Stimulated activated CD8-positive, alpha-beta memory T cell treated with anti-CD3 and anti-CD28 coated beads, Interleukin-2, amount 100 ng/mL, for 1 hour (primary cell): ENCODE data around the gene MARK4.
"Not testable (repeated sequence)": the region's sequence is repeated elsewhere in the genome, so short reads cannot be mapped to it uniquely, and the experiment has no call there.

Source experiments
- DNase-seq, 2 donors: peaks; one replicate each; pipeline ENCODE4 v3.0.0-alpha.2; 2020; ENCODE audit warnings: low read depth in 2 of 2

MARK4 gene

DNA sequence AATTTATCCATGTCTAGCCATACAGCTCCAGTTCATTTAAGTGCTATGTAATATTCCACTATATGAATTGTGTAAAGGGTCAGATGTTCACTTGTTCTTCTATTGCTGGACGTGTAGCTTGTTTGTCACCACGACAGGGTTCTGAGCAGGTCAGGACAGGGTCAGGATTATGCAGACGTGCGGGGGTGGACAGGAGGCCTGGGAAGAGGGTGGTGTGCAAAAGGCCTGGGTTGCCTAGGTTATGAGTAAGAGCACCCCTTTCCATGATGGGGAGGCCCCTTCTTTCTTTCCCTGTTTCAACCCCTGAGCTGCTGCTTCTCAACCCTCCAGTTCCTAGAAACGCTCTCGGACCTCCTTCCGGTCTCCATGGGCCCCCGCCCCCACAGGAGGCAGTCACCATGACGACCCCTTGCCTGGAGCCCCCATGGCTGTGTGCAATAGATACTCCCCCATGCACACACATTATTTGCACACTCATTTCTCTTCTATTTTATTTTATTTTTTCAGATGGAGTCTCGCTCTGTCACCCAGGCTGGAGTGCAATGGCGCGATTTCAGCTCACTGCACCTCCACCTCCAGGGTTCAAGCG, 7.8 kb upstream of the MARK4 start:
- DNase-seq = no peak

DNA sequence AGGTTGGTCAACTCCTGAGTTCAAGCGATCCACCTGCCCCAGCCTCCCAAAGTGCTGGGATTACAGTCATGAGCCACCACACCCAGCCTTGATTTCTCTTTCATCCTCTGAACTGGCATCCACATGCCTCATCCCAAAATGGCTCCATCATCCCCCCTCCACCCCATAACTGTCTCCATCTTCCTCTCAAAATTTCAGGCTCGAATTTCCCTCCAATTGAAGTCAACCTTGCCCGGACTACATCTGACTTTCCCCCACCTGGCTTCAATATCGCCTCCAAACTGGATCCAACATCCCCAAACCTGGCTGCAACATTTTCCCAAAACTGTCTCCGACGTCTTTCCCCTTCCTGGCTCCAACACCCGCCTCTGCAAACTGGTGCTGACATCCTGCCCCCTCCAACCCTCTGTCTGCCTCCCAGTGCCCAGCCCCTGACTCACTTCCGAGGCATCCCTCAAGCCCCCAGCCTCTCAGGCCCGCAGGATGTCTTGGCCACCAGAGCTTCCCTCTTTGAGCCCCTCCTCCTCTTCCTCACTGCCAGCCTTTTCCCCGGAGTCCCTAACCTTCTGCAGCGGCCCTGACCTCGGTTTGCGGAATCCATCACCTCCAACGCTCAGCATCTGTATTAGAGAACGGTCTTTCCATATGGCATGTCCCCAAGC, 6.8 kb upstream of the MARK4 start:
- no peak for DNase-seq

DNA sequence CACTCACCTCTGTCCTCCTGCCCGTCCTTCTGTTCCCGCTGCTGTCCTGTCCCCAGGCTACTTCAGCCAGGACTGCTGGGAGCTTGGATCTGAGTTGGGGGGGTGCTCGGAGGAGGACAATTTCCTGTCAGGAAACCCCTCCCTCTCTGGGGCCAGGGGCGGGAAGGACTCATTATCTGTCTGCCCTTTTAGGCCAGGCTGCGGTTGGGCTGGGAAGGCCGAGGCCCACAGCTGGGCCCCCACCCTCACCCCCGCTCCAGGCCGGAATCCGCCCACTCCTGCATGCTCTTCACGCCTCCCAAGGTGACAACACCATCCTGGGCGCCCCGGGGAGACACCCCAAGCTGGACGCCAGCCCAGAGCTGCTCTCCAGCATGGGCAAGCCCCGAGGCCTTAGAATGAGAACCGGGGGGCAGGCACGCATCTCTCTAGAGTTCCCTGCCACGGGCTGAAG, 5.7 kb upstream of the MARK4 start, which contains the start of gene EXOC3L2:
Gene EXOC3L2 (minus strand): TSS at position 74 of the 454 bp plus-strand sequence. CDS start 6,362 bp downstream, outside the sequence.
- no peak for DNase-seq

DNA sequence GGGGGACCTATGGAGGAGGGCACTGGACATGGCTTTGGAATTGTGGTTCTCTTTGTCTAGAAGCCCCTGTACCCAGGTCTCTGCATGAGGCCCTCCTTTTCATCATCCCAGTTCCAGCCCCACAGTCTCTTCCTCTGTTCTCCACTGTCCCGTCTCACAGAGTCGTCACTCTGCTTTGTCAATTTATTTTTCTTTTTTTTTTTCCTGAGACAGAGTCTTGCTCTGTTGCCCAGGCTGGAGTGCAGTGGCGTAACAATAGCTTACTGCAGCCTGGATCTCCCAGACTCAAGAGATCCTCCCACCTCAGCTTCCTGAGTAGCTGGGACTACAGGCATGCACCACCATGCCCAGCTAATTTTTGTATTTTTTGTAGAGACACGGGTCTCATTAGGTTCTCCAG, 5.2 kb upstream of the MARK4 start:
- DNase-seq = no peak

DNA sequence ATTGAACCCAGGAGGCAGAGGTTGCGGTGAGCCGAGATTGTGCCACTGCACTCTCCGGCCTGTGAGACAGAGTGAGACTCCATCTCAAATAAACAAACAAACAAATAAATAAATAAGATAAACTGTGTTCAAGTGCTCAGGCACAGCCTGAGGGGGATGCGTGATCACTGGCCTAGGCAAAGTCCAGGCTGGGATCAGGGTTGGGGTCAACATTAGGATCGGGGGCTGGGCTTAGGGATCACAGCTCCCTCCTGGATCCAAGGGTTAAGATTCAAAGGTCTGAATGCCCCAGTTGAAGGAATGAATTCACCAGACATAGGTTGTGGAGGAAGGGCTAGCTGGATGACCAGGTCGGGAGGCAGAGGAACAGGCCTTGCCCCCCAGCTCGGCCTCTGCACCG, 3.9 kb upstream of the MARK4 start:
- no peak for DNase-seq

DNA sequence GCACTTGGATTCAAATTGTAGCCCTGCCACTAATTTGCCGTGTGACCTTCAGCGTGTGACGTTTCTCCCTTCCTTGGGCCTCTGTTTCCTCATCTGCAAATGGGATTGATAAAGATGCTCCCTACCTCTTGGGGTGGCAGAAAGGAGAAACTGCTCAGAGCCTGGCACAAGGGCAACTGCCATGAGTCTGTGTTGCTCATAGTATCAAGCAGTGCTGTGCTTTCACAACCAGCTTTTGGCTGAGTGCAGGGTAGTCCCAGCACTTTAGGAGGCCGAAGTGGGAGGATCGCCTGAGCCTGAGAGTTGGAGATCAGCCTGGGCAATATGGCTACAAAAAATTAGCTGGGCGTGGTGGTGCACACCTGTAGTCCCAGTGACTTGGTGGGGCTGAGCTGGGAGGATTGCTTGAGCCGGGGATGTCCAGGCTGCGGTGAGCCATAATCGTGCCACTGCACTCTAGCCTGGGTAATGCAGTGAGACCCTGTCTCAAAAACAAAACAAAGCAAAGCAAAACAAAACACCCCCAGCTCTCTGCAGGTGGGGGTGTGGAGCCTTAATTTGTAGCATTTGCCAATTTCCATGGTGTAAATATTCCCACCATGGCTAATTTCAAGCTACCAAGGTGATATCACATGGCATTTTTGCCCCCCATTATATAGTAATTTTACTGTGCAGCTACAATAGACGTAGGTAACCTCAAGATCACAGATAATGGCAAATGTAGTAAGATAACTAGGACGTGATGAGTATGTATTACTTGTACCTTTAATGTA, 1.6 kb upstream of the MARK4 start:
- no peak for DNase-seq

DNA sequence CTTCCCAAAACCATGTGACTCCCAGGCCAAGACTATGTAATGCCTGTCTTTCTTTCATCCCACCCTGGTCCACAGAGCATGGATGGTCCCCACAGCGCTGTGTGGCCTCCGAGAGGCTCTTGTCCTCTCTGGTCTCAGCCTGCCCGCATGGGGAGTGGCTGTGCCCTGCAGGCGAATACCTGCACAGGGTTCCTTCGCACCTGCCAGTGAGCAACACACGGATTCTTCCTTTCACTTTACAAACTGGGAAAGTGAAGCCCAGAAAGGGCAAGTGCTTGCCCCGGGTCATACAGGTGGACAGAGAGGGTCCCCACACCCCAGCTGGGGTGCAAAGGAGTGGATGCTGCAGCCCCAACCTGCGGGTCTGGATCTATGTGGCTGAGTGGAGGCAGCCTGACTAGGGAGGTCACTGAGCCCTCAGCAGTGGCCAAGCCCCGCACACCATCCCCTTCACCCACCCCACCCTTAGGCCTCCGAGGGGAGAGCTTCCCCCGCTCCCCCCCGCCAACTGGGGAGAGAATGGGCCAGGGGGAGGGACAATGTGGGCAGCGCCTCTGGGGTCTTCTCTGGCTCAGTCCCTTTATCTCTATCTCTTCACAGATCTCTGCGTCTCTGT, 747 bp upstream of the MARK4 start:
- no peak for DNase-seq

DNA sequence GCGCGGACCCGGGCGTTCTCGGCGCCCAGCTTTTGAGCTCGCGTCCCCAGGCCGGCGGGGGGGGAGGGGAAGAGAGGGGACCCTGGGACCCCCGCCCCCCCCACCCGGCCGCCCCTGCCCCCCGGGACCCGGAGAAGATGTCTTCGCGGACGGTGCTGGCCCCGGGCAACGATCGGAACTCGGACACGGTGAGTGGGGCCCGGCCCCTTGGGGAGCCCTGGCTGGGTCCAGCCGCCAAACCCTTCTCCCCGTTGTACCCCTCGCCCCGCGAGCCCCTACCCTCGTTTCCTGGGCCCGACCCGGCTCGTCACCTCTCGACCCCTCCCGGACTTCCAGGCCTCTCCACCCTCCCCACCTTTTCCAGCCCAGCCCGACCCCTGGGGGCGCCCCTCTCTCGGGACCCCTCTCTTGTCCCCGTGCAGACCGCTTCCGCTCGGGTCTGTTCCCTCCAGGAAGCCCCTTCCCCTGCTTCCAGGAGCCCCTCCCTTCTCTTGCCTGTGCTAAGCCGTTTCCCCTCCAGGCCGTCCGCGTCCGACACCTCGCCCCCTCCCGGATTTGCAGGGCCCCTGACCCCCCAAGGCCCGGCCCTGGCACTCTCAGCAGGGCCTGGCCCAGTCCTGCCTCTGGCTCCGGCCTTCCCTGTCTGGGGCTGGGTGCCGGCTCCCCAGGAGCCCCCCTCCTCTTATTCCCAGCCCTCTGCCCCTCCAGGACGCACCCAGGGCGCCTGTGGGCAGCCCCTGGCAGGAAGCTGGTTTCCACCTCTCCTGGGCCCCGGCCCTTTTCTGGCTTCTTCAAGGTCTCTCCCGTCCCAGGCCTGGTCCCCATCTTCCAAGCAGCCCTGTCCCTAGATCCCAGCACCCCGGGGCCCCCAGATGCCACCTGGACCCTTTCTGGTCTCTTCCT, 632 bp downstream of the MARK4 start:
- no peak for DNase-seq

DNA sequence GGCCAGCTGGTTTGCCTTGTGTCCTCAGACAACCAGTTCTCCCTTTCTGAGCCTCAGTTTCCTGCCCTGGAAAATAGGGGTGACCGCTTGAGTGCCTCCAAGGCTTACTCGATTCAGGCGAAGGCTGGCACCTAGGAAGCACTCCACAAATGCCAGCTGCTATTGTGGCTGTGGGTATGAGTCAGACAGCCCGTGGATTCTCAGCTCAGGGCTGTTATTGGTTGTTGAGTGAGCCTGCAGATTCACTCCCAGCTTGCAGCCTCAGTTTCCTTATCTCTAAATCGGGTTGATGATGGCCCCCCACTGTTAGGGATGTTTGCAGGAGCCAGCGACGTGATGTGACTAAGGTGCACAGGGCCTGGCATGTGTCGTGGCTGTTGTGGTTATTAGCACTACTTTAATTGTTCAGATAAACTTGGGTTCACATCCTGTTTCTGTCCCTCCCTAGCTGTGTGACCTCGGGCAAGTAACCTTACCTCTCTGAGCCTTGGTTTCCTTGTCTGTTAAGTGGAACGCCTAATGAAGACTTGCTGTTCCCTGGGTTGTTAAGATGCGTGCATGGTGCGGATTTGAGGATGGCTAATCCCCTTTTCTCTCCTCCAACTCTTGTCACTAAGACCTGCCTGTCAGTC, 2.4 kb downstream of the MARK4 start:
- DNase-seq = no peak

DNA sequence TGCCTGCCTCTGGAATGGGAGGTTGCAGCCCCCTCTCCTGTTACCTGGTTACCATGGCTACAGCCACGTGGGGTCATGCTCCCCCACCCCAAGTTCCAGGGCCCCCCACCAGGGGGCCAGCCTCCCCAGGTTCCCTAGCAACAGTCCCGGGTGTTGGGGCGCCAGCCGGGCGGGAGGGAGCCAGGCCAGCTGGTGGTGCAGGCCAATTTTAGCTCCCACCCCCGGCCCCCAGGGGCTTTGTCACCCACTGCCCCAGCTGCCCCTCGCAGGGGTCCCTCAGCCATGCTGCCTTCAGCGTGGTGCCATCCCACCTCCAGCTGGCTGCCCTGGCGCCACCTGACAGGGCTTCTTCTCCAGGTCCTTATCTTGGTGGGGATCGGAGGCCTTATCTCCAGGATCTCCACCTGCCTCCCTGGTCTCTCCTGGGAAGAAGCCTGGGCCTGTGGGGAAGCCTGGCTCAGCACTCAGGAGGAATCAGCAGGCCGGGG, 3.0 kb downstream of the MARK4 start:
- DNase-seq = no peak

DNA sequence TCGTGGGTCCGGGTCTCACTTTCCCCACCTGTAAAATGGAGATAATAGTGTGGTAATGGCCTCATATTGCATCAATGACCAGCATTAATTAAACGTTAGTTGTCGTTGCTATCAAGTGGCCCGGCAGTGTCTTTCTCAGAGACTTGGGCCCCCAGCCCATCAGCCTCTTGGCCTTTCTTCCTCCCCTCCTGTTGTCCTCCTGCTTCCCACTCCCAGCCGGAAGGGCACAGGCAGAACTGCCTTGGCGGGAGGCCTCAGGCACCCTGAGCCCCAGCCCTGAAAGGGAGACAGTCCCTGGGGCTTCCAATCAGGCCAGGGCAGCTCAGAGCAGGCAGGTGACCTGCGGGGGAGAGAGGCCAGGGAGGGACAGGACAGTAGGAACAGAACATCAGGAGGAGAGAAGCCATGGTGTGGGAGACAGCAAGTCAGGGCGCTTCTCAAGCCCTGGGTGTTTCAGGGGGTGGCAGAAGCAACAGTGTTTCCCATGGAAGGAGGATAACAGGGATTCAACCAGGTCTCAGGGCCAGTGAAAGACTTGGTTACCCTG, 4.6 kb downstream of the MARK4 start:
- DNase-seq = no peak

DNA sequence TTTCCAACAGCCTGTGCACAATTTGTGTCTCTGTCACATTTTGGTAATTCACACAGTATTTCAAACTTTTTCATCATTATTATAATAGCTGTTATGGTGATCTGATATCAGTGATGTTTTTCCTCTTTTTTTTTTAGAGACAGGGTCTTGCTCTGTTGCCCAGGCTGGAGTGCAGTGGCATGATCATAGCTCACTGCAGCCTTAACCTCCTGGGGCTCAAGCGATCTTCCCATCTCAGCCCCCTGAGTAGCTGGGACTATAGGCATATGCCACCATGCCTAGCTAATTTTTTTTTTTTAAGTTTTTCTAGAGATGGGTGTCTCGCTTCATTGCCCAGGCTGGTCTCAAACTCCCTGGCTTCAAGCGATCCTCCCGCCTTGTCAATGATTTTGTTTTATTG, 5.8 kb downstream of the MARK4 start:
- DNase-seq = no peak

DNA sequence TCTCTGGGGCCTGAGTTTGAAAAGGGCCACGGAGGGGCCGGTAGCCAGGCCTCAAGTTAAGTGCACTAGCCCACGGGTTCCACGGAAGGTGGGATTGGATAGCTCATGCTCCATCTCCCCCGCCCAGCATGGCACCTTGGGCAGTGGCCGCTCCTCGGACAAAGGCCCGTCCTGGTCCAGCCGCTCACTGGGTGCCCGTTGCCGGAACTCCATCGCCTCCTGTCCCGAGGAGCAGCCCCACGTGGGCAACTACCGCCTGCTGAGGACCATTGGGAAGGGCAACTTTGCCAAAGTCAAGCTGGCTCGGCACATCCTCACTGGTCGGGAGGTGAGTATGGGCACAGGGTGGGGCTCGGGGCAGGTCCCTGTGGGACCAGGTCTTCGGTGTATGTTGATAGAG, 7.8 kb downstream of the MARK4 start:
- no peak for DNase-seq

DNA sequence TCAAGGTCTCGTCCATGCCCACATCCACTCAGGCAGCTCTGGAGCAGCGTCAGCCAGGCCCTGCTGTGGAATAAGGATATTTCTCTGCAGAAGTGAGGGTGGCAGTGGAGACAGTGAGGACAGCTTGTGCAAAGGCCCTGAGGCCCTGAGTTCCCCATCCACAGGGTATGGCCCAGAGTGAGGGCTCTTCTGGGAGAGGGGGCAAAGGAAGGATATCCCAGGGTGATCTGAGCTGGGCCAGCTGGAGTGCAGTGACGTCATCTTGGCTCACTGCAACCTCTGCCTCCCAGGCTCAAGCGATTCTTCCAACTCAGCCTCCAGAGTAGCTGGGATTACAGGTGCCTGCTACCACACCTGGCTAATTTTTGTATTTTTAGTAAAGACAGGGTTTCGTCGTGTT, 11.5 kb downstream of the MARK4 start:
- no peak for DNase-seq

DNA sequence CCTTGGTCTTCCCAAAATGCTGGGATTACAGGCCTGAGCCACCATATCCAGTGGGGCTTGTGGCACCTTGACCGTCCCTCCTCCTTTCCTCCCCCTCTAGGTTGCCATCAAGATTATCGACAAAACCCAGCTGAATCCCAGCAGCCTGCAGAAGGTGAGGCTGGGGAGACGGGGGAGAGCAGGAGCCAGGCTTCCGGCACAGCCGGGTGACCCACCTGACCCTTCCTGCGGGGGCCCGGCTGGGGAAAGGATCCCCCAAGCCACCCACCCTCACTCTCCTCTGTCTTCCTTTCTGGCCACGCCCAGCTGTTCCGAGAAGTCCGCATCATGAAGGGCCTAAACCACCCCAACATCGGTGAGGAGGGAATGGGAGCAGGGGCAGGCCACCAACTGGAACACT, 11.9 kb downstream of the MARK4 start:
- no peak for DNase-seq

DNA sequence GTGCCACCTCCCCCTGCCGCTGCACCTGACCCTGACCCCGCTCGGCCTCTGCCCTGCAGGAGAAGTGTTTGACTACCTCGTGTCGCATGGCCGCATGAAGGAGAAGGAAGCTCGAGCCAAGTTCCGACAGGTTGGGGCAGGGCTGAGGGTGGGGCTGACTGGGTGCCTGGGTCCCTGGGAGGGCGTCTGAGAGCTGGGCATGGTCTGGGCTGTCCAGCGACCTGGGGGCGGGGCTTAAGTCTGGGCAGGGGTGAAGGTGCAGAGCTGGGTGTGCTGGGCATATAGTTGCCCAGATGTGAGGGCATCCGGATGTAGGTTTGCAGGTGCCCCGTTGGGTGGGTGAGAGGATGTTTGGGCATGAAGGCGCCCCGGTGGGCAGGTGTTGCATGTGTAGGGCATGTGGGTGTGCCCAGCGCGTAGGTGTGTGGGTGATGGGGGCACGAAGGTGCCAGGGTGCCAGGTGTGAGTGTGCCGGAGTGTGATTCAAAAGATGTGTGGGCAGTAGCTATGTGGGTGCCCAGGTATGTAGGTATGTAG, 13.8 kb downstream of the MARK4 start:
- no peak for DNase-seq

DNA sequence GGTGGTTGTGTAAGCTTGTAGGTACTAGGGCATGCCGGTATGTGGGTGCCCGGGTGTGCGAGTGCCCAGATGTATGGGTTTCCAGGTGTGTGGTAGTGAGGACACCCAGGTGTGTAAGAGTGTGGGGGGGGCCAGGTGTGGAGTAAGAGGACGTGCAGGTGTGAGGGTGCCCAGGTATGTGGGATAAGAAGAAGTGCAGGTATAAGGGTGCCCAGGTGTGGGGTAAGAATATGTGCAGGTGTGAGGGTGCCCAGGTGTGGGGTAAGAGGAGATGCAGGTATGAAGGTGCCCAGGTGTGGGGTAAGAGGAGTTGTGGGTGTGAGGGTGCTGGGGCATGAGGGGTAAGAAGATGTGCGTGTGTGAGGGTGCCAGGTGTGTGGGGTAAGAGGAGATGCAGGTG, 14.3 kb downstream of the MARK4 start:
- DNase-seq = no peak

DNA sequence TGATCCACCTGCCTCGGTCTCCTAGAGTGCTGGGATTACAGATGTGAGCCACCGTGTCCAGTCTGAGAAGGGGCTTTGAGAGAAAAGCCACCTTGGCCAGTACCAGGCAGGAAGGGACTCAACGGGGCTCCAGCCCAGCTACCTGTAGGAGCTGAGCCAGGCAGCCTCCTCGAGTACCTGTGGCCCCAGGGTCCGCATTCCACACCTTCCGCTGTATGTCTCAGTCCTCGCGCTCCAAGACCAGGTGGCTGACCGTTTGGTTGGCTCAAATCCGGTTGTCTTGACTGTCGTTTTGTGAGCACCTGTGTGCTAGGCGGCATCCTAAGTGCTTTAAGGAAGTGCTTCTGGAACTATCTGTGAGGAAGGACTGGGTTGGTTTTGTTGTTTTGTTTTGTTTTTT, 16.2 kb downstream of the MARK4 start:
- no peak for DNase-seq

DNA sequence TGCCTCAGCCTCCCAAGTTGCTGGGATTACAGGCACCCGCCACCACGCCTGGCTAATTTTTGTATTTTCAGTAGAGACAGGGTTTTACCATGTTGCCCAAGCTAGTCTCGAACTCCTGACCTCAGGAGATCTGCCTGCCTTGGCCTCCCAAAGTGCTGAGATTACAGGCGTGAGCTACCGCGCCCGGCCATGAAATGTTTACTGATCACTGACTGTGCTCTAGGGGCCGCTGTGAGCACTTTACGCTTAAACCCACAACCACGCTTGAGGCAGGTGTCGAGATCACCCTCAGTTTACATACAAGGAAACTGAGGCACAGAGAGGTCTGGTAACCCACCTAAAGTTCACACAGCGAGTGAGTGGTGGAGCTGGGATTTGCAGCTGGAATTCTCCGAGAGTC, 18.9 kb downstream of the MARK4 start:
- not testable (repeated sequence) for DNase-seq

DNA sequence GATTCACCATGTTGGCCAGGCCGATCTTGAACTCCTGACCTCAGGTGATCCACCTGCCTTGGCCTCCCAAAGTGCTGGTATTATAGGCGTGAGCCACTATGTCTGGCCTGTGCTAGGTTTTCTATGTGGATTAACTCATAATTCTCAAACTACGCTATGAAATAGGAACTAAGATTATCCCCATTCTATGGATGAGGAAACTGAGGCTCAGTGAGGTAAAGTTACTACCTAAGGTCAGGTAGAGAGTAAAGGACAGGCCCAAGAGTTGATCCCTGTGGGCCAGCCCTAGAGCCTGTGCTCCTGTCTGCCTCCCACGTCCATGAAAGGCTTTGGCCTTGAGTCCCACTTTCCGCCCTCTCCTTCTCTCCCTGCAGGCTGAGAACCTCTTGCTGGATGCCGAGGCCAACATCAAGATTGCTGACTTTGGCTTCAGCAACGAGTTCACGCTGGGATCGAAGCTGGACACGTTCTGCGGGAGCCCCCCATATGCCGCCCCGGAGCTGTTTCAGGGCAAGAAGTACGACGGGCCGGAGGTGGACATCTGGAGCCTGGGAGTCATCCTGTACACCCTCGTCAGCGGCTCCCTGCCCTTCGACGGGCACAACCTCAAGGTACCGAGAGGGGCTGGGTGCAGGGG, 20.1 kb downstream of the MARK4 start:
- no peak for DNase-seq
